GM19324 (cell line): Measurements from ENCODE around the gene ZSWIM4.
A peak's percentile ranks its signal among the peaks of the same experiment; 100 is the strongest.

Source experiments
- ATAC-seq: cut with Tn5 transposase; IDR thresholded peaks from one replicate; pipeline ENCODE4 v1.9.1; 2021; ENCODE audit warnings: mild to moderate bottlenecking, moderate library complexity; ENCODE audit not compliant: unreplicated experiment, low FRiP score

Gene ZSWIM4

GRCh38 chr19:13830741-13831536, 35.7 kb downstream of the ZSWIM4 start:
- ATAC-seq = no peak

GRCh38 chr19:13831537-13832467, 36.6 kb downstream of the ZSWIM4 start:
- no peak for ATAC-seq

DNA sequence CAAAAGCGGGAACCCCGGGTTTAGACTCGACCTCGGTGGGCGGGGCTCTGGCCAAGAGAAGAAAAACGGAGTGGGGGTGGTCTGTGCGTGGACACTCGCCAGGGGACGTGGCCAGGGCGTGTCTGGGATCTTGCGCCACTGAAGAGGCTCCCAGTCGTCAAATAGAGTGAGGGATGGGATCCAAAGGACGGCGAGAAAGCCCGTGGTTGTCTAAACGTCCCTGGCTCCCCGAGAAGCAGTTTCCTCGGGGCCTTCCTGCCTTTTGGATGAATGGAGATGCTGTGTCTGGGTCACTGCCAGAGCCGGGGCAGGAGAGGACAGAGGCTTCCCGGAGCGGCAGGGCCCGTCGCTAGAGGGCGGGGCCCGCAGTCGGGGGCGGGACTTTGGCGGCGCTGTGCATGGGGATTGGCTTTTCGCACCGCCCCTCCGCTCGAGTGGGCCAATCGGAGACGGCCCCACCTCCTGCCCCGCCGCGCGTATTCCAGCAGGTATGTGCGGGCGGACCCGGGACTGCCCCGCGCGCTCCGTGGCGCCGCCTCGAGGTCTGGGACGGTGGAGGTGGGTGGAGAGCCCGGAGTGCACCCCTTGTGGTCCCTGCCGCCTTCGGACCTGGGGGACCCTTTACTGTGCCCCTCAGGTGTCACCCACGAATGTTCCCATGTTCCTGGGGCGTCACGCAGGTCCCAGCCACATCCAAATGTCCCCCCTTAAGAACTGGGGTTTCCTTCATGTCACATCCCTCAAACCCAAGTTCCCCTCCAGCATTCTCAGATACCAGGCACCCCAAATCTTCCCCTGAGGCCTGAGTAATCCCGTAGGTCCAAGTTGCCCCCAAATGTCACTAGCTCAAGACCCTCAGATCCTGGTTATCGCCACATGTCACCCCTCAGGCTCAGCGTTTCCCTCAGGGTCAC, 38.3 kb downstream of the ZSWIM4 start:
- ATAC-seq = peak; percentile 72

DNA sequence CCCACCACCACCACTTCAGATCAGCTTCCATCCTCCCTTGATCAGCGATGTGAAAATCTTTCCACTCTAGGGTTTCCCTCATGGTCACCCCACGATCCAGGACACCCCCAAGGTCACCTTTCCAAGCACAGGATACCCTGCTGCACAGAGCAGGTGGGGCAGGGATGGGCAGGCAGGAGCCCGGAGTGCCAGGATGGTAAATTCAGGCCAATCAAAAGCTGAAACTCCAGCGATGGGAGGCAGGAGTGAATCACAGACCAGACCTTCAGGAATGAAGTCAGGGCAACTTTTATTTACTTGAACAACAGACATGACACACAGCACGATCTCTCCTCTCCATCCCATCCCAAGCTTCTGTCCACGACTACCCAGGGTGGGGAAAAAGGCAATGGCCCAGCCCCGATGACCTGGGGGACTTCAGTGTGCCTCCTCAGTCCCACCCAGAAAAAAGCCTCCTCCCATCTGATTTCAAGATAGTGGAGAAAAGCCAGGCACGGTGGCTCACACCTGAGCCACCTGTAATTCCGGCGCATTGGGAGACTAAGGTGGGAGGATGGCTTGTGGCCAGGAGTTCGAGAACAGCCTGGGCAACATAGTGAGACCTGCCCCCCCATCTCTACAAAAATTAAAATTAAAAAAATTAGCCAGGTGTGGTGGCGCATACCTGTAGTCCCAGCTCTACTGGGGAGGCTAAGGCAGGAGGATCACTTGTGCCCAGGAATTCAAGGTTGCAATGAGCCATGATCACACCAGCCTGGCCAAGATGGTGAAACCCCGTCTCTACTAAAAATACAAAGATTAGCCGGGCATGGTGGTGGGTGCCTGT, 39.2 kb downstream of the ZSWIM4 start:
- no peak for ATAC-seq

GRCh38 chr19:13835791-13836723, 40.8 kb downstream of the ZSWIM4 start:
- ATAC-seq = no peak

GRCh38 chr19:13838435-13839129, 43.3 kb downstream of the ZSWIM4 start:
- ATAC-seq = no peak

DNA sequence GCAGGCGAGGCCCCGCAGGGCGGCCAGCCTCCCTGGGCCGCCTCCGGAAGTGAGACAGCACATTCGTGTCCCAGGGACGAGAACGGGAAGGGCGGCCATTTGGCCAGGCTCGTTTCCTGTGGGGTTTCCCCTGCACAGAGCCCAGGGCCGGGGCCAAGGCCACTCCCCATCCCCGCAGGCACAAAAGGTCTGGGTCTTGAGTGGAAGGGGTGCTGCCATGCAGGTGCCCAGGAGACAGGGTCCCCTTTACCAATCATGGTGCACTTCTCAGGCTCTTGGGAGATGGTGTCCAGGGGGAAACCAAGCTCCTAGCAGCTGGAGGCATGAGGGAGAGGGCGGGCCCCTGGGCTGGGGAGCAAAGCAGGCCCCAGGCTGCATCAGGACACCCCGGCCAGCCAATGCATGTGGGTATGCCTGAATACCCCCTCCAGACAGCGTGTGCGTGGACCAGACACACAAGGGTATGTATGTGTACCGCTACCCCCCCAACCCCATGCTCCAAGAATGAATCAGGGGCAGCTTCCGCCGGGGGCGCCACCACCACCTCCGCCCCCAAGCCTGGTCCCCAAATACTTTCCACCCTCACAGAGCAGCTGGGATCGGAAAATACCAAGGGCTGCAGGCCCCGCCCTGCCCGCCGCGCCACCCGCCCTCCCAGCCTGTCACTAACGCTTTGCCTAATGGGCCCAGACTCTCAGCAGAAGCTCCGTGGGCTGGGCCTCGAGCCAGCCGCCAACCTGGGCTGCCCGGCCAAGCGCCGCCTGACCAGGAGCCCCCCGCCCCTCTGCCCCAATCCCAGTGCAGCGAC, 44.1 kb downstream of the ZSWIM4 start:
- peak; percentile 30 for ATAC-seq

DNA sequence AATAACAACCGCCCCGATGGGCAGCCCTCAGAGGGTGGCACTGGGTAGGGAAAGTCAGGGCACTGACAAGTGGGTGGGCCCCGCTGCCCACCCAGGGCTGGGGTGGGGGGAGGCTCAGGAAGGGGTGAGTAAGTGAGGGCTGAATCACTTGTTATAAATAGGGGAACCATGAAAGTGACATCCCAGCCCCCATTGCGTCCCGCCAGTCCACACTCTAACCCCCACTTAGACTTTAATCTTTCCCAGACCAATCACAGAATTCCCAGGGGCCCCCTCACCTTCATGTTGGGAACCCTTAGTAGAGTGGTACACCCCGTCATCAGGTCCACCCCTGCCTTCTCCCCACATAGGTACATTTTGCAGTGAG, 44.7 kb downstream of the ZSWIM4 start:
- ATAC-seq = no peak

GRCh38 chr19:13840305-13841085, 45.3 kb downstream of the ZSWIM4 start:
- ATAC-seq = no peak

- no peak for ATAC-seq
Measured at GRCh38 chr19:13841086-13841961, 46.1 kb downstream of the ZSWIM4 start.

DNA sequence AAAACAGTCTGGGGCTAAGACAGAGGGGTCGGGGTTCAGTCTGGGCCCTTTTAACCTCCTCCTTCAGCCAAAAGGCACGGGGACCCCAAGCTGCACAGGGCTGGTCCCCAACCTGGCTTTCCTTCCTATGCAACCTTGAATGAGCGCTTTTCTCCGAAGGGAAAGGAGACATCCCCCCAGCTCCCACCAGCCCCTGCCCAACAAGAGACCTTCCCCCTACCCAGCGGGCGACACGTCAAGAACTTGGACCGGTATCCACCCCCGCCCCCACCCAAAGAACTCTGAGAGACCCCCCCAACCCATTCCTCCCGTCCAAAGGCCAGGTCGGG, 46.7 kb downstream of the ZSWIM4 start:
- ATAC-seq = no peak

- peak; percentile 39 for ATAC-seq
Measured at GRCh38 chr19:13842291-13843103, 47.3 kb downstream of the ZSWIM4 start.

DNA sequence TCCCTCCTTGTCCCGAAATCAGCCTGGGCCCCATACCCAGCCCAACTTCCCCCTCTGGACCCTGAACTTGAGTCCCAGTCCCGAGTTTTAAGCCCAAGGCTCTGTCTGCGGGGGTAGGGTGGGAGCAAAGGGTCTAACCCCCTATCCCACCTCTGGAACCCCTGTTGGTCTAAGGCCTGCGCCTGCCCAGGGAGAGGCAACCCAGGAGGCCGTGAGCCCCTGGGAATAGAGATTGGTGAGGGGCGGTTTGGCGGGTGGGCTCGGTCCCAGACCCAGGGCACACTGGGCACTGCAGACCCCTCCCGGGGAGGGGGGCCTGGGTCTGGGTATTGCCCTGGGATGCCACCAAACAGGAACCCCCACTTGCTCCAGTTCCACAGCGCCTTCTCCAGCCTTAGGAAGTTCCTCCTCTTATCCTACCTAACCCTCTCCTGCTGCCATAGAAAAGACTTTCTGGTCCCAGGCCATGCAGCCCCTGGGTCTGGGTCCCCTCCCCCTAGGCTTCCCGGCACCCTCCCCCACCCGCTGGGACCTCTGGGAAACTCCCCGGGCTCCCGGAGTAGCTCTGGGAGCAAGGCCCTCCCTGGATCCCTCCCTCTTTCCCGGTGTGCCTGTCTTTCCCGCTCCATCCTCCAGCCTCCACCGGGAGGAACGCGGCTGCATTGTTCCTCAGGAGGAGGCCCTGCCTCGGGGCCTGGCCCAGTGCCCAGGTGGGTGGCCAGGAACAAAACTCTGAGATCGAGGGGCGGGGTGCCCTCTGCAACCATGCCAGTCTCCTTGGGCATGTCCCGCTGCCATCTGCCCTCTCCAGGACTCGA, 48.1 kb downstream of the ZSWIM4 start:
- ATAC-seq = no peak

GRCh38 chr19:13844130-13844631, 48.9 kb downstream of the ZSWIM4 start:
- no peak for ATAC-seq
